NCI-H82 treated with DMSO at 0.1 percent for 48 hours (cell line): ENCODE results near the gene CPT1C.

Experiments
- DNase-seq: peaks from one replicate; lab custom pipeline; 2025; ENCODE audit not compliant: unreplicated experiment; lab: John Stamatoyannopoulos, UW

Gene CPT1C

GRCh38 chr19:49690656-49691242, at the start of gene CPT1C:
CPT1C (plus strand) TSS chr19:49691116; CDS start chr19:49692253, 1,137 bp downstream.
- DNase-seq, result peak; percentile 90

- peak; percentile 97 for DNase-seq
Measured at GRCh38 chr19:49641688-49642491, 49.0 kb upstream of the CPT1C start, which contains the start of gene SCAF1. SCAF1 (plus strand) TSS chr19:49642209; CDS start chr19:49645027, 2,818 bp downstream.

- no peak for DNase-seq
Measured at GRCh38 chr19:49642492-49643035, 48.4 kb upstream of the CPT1C start.

GRCh38 chr19:49643466-49643865, 47.5 kb upstream of the CPT1C start:
- DNase-seq, result no peak

DNA sequence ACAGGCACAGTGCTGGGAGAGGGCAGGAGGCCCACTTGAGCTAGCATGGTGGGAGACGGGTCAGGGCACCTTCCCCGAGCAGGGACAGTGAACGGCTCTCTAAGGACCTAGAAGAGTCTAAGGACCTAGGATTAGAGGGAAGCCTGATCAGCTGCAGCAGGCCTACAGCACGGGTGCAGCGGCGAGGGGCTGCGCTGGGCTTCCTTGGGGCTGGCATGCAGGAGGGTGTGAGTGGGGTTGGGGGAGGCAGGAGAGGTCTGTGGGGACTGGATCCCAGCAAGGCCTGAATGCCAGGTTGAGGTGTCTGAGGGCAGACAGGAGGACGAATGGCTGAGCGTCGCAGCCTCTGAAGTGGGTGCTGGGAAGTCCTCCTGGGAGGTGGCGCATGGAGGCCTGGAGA, 45.3 kb upstream of the CPT1C start:
- no peak for DNase-seq

DNA sequence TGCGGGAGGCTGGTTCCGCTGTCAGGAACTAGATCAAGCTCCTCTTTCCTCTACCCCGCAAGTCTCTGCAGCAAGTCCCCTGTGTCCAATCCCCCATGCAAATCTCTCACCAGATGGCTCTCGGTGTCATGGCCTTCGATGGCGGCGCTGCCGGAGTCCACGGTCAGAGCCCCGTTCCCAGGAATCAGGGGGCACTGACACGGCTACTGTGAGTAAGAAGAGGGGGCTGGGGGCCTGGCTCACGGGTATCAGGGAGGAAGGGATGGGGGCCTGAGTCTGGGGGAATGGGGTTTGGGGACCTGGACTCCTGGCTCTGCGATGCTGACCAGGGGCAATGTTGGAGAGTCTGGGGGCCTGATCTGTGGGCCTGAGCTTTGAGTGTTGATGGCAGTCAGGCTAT, 44.9 kb upstream of the CPT1C start:
- DNase-seq, result no peak

DNA sequence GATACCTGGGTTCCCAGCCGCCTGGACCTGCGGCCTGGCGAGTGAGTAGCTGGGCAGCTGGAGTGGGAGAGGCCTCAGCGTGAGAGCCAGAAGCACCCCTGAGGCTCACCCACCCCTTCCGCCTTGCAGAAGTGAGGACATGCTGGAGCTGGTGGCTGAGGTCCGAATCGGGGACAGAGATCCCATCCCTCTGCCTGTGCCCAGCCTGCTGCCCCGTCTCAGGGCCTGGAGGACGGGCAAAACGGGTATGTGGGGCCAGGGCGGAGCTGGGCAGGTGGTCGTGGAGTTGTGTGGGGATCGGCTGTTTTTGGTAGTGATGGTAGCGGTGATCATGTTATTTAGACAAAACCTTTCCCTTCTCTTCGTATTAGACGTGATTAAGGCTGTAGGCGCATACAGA, 44.3 kb upstream of the CPT1C start:
- DNase-seq, result no peak

GRCh38 chr19:49651029-49651819, 39.7 kb upstream of the CPT1C start:
- no peak for DNase-seq

GRCh38 chr19:49651820-49652550, 38.9 kb upstream of the CPT1C start:
- no peak for DNase-seq

- no peak for DNase-seq
Measured at GRCh38 chr19:49652551-49653465, 38.1 kb upstream of the CPT1C start.

DNA sequence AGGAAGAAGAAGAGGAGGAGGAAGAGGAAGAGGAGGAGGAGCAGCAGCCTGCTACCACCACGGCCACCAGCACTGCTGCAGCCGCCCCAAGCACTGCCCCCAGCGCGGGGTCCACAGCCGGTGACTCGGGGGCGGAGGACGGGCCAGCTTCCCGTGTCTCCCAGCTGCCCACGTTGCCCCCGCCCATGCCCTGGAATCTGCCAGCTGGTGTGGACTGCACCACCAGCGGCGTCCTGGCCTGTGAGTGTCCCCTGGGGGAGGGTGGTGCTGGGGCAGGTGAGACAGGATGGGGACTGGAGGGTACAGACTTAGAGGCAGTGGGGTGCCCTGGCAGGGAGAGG, 37.5 kb upstream of the CPT1C start:
- no peak for DNase-seq

- no peak for DNase-seq
Measured at GRCh38 chr19:49654581-49654980, 36.3 kb upstream of the CPT1C start.

DNA sequence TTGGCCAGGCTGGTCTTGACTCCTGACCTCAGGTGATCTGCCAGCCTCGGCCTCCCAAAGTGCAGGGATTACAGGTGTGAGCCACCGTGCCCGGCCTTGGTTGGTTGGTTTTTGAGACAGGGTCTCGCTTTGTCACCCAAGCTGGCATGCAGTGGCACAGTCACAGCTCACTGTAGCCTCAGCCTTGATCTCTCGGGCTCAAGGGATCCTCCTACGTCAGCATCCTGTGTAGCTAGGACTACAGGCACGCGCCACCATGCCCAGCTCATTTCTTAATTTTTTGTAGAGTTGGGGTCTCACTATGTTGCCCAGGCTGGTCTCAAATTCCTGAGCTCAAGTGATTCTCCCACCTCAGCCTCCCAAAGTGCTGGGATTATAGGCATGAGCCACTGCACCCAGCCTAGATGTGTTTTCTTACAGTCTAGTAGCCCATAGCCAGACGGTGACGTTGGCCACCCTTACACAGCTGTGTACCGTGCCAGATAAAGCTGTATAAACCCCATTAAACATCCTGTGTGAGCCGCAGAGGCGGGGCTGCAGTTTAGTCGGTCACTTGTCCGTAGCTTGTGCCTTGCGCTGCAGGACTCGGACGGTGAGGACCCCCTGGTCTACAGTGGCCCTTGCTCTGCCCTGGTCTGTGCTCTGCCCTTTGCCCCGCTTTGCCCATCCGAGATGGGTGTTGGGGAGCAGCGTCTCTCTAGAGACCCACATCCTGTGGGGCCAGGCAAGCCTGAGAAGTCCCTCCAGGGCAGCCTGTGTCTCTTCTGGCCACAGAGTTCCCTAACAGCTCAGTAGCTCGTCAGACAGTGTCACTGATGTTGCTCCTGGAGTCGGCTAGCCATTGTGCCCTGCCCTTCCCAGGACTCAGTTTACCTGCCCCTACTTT, 35.1 kb upstream of the CPT1C start:
- DNase-seq, result no peak

GRCh38 chr19:49656456-49657109, 34.3 kb upstream of the CPT1C start:
- DNase-seq, result no peak

GRCh38 chr19:49657493-49658138, 33.3 kb upstream of the CPT1C start:
- DNase-seq, result no peak

- DNase-seq, result no peak
Measured at GRCh38 chr19:49658139-49658517, 32.8 kb upstream of the CPT1C start.

DNA sequence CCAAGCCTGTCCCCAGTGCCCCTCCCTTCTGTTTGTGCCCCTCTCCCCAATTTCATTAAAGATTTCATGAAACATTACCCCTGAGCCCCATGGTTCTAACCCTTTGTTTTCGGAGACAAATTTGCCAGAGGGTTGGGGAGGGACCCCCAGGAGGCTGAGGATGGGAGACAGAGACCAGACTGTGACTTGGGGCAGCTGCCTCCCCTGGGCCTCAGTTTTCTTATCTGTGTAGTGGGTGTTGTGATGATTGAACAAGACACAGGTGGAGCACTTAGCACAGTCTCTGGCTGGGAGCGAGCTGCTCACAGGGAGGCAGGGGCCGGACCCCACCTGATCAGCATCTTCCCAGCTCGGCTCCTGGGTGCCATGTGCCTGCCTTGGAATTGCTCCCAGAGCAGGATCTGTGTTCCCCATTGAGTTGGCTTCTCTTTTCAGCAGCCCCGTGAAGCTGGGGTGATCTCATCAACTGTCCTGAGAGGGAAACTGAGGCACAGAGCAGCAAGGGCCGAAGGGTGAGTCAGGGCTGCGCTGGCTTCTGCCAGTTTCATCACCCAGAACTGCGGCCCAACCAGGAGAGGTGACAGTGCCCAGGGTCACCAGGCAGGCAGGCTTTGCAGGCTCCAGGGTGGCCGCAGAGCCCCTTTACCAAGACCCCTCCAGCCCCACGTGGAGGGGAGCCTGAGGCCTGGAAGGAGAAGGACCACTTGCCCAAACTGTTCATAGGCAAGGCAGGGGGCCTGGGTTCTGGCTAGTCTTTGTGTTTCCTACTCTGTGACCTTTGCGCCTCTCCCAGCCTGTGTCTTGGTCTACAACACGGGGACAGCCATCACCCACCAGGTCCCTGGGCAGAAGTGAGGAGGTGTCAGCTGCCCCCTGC, 32.1 kb upstream of the CPT1C start:
- DNase-seq, result no peak
